Measurements from ENCODE around the gene OSBPL5.

GRCh38 chr11:3136546-3137455 is 28.3 kb downstream of the OSBPL5 start:
- TF ChIP-seq, protein P1, sequence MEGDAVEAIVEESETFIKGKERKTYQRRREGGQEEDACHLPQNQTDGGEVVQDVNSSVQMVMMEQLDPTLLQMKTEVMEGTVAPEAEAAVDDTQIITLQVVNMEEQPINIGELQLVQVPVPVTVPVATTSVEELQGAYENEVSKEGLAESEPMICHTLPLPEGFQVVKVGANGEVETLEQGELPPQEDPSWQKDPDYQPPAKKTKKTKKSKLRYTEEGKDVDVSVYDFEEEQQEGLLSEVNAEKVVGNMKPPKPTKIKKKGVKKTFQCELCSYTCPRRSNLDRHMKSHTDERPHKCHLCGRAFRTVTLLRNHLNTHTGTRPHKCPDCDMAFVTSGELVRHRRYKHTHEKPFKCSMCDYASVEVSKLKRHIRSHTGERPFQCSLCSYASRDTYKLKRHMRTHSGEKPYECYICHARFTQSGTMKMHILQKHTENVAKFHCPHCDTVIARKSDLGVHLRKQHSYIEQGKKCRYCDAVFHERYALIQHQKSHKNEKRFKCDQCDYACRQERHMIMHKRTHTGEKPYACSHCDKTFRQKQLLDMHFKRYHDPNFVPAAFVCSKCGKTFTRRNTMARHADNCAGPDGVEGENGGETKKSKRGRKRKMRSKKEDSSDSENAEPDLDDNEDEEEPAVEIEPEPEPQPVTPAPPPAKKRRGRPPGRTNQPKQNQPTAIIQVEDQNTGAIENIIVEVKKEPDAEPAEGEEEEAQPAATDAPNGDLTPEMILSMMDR (IDR thresholded peaks at IDR 0.05; ENCODE audit: low read depth, low read length), result no peak
- TF ChIP-seq POLR2A (IDR thresholded peaks at IDR 0.05; ENCODE audit: extremely low read depth, insufficient read length) (no peak), MAX (IDR thresholded peaks at IDR 0.05; ENCODE audit: low read depth, low read length) (0 out of 2 replicates have a peak, but pooled peaks have one; percentile 3), MYC (IDR thresholded peaks at IDR 0.05; ENCODE audit: low read depth, low read length) (peak; percentile 34; the same call in 1 of the 2 replicates)

All from NB4 (cell line).